Keratinocyte (primary cell): Measurements from ENCODE around the gene C4B. TPM values are rescaled to one million over a fixed set of nuclear protein-coding genes. Genes with fewer than 3 reads are reported as not detected.

Source experiments
- DNase-seq: peaks from one replicate; pipeline ENCODE4 v3.0.0-alpha.2; 2011; ENCODE audit warnings: low read depth, missing footprints, low spot score
- FAIRE-seq: peaks from 2 replicates; lab custom pipeline; 2011; peaks lifted over from hg19 to GRCh38; lab: Jason Lieb, UNC
- H2AFZ ChIP-seq: 2 replicates; pipeline ENCODE4 v1.6.0; 2012; ENCODE audit warnings: low read length, control low read depth, inconsistent platforms; ENCODE audit not compliant: control insufficient read depth
- H3K27ac ChIP-seq: 2 replicates; pipeline ENCODE4 v1.5.1; 2011; ENCODE audit warnings: low read length; ENCODE audit not compliant: control insufficient read depth, insufficient read depth
- H3K27me3 ChIP-seq: 3 replicates; pipeline ENCODE4 v1.6.0; 2011; ENCODE audit warnings: low read length; ENCODE audit not compliant: control insufficient read depth, insufficient read depth; ENCODE audit errors: extremely low read depth
- H3K36me3 ChIP-seq, 2 experiments: 2 replicates in 1 of 2; 3 replicates in 1 of 2; pipeline ENCODE4 v1.5.1; 2011; ENCODE audit warnings: low read length in 2 of 2, mild to moderate bottlenecking in 1 of 2; ENCODE audit not compliant: control insufficient read depth in 2 of 2, insufficient read depth in 2 of 2; ENCODE audit errors: extremely low read depth in 1 of 2
- H3K4me1 ChIP-seq: 3 replicates; pipeline ENCODE4 v1.5.1; 2011; ENCODE audit warnings: low read length; ENCODE audit not compliant: control insufficient read depth, insufficient read depth; ENCODE audit errors: extremely low read depth
- H3K4me2 ChIP-seq: 3 replicates; pipeline ENCODE4 v1.6.0; 2011; ENCODE audit warnings: low read depth, low read length; ENCODE audit not compliant: control insufficient read depth, insufficient read depth; ENCODE audit errors: extremely low read depth
- H3K4me3 ChIP-seq, 3 experiments: fragments of 200-600 bp in 1 of 3; sonication (generic) in 1 of 3; 2 replicates in 2 of 3; 3 replicates in 1 of 3; pipeline ENCODE4 v1.5.1; 2011 to 2016; ENCODE audit warnings: low read length in 3 of 3, mild to moderate bottlenecking in 3 of 3, control low read depth in 2 of 3, inconsistent platforms in 1 of 3, low read depth in 1 of 3, mixed read lengths in 1 of 3, mixed run types in 1 of 3, moderate library complexity in 1 of 3; ENCODE audit not compliant: control insufficient read depth in 2 of 3, insufficient read depth in 2 of 3; ENCODE audit errors: extremely low read depth in 1 of 3
- H3K79me2 ChIP-seq: 2 replicates; pipeline ENCODE4 v1.6.0; 2012; ENCODE audit warnings: low read length; ENCODE audit not compliant: control insufficient read depth, insufficient read depth
- H3K9ac ChIP-seq: 3 replicates; pipeline ENCODE4 v1.6.0; 2011; ENCODE audit warnings: low read length; ENCODE audit not compliant: control insufficient read depth, insufficient read depth; ENCODE audit errors: extremely low read depth
- H3K9me1 ChIP-seq: 3 replicates; pipeline ENCODE4 v1.6.0; 2011; ENCODE audit warnings: low read length; ENCODE audit not compliant: control insufficient read depth, insufficient read depth; ENCODE audit errors: extremely low read depth
- H3K9me3 ChIP-seq: 2 replicates; pipeline ENCODE4 v1.5.1; 2012; ENCODE audit warnings: low read depth, low read length; ENCODE audit not compliant: control insufficient read depth
- H4K20me1 ChIP-seq: 3 replicates; pipeline ENCODE4 v1.6.0; 2011; ENCODE audit warnings: low read length; ENCODE audit not compliant: control insufficient read depth, insufficient read depth; ENCODE audit errors: extremely low read depth
- CTCF ChIP-seq, 3 experiments: IDR thresholded peaks in 1 of 3; conservative IDR thresholded peaks in 1 of 3; optimal IDR thresholded peaks in 1 of 3; 2 replicates in 2 of 3; 3 replicates in 1 of 3; pipeline versions ENCODE3 to v1.5.1; 2011; ENCODE audit warnings: low read length in 3 of 3, mild to moderate bottlenecking in 3 of 3, moderate library complexity in 2 of 3, control low read depth in 1 of 3, inconsistent platforms in 1 of 3; ENCODE audit not compliant: insufficient read depth in 2 of 3; ENCODE audit errors: extremely low read depth in 1 of 3
- EZH2 ChIP-seq: IDR thresholded peaks from one replicate; pipeline ENCODE4 v1.6.1; 2012; ENCODE audit warnings: inconsistent platforms, mild to moderate bottlenecking, low read length, moderate library complexity
- dilution Hi-C: fragments of 300-500 bp; cut with MboI; formaldehyde crosslinking; loops from one replicate; pipeline ENCODE4 v1.7.0; 2020; ENCODE audit warnings: low sequenced_read_pairs; ENCODE audit not compliant: extremely low pct_ligation_motif_present
- polyA plus RNA-seq, 5 experiments: library from polyadenylated mRNA; depleted of rRNA in 3 of 5; stranded (reverse) in 3 of 5; stranded (forward) in 1 of 5; unstranded in 1 of 5; fragments of >200 nt; gene quantifications; 1 replicate in 1 of 5; 2 replicates in 3 of 5; 3 replicates in 1 of 5; pipeline versions ENCODE4 v1.2.1 to v1.2.3, GENCODE V29; 2011 to 2012; ENCODE audit warnings: missing spikeins in 2 of 5, low read depth in 1 of 5, low replicate concordance in 1 of 5

Gene C4B
- polyA plus RNA-seq, 1 donor (not counting 4 experiments of a cell fraction or from before 2014, with no cell fraction given) = 1.8 TPM

GRCh38 chr6:32056254-32056653 is 41.7 kb downstream of the C4B start:
- TF ChIP-seq CTCF (optimal IDR thresholded peaks at IDR 0.05 in 1 of 3, IDR thresholded peaks at IDR 0.05 in 1 of 3, conservative IDR thresholded peaks at IDR 0.05 in 1 of 3; ENCODE audit: extremely low read depth in 1 of 3, insufficient read depth in 2 of 3, low read length in 3 of 3) (no peak), EZH2 (no peak)
- dilution Hi-C loops = no loop called here
- no peaks in the 10 kb centered on the region for H3K36me3 ChIP-seq
- no peak for FAIRE-seq
- H3K4me2 ChIP-seq = no peak overlapping the region
- H3K9ac ChIP-seq = no peak overlapping the region
- no peak overlapping the region for H2AFZ ChIP-seq
- no peak overlapping the region for H3K4me3 ChIP-seq
- no peaks in the 10 kb centered on the region for H3K79me2 ChIP-seq
- no peaks in the 10 kb centered on the region for H4K20me1 ChIP-seq
- H3K4me1 ChIP-seq = no peaks in the 10 kb centered on the region
- no peaks in the 10 kb centered on the region for H3K9me1 ChIP-seq
- no peak for DNase-seq
- H3K27ac ChIP-seq = no peak overlapping the region
- H3K27me3 ChIP-seq = peaks cover 3% of the 10 kb centered on the region
- H3K9me3 ChIP-seq = no peaks in the 10 kb centered on the region

- dilution Hi-C loops = no loop called here
- Histone ChIP-seq H3K4me3 (no peak overlapping the region), H3K36me3 (no peaks in the 10 kb centered on the region), H3K9me3 (no peaks in the 10 kb centered on the region), H4K20me1 (no peaks in the 10 kb centered on the region), H3K4me1 (no peaks in the 10 kb centered on the region), H2AFZ (no peak overlapping the region), H3K27ac (no peak overlapping the region), H3K79me2 (no peaks in the 10 kb centered on the region), H3K9me1 (no peaks in the 10 kb centered on the region), H3K9ac (no peak overlapping the region), H3K4me2 (no peak overlapping the region), H3K27me3 (peaks cover 3% of the 10 kb centered on the region)
- DNase-seq = no peak
- FAIRE-seq = no peak
- TF ChIP-seq CTCF (optimal IDR thresholded peaks at IDR 0.05 in 1 of 3, IDR thresholded peaks at IDR 0.05 in 1 of 3, conservative IDR thresholded peaks at IDR 0.05 in 1 of 3; ENCODE audit: extremely low read depth in 1 of 3, insufficient read depth in 2 of 3, low read length in 3 of 3) = no peak
- TF ChIP-seq EZH2 = no peak
These were observed 43.4 kb downstream of the C4B start for GRCh38 chr6:32057966-32058365.
